SU-DHL-6 (cell line): ENCODE measurements around the gene UGT3A1.

ENCODE experiments used
- H2AFZ ChIP-seq: fragments of 200-600 bp; sonication (generic); 2 replicates; pipeline ENCODE4 v1.6.1; 2014; ENCODE audit warnings: low read depth, mild to moderate bottlenecking, moderate library complexity, mixed read lengths, antibody characterized with exemption, low read length; ENCODE audit not compliant: severe bottlenecking
- H3F3A ChIP-seq: fragments of 200-600 bp; shearing (Covaris generic); 2 replicates; pipeline ENCODE4 v1.6.0; 2016; ENCODE audit warnings: antibody characterized with exemption, mild to moderate bottlenecking; ENCODE audit not compliant: insufficient read depth
- H3K27ac ChIP-seq: fragments of 200-600 bp; sonication (generic); 2 replicates; pipeline ENCODE4 v1.5.1; 2016; ENCODE audit warnings: low read depth, mild to moderate bottlenecking, low read length, moderate library complexity, mixed read lengths
- H3K27me3 ChIP-seq: fragments of 200-600 bp; sonication (generic), shearing (Covaris generic); 2 replicates; pipeline ENCODE4 v1.6.0; 2014; ENCODE audit warnings: mild to moderate bottlenecking, low read length
- H3K36me3 ChIP-seq: fragments of 200-600 bp; sonication (generic); 2 replicates; pipeline ENCODE4 v1.6.1; 2014; ENCODE audit warnings: mild to moderate bottlenecking, low read length, mixed read lengths
- H3K4me2 ChIP-seq: fragments of 300-600, 200-600 bp; shearing (Covaris generic), sonication (generic); 2 replicates; pipeline ENCODE4 v1.6.0; 2014; ENCODE audit warnings: low read length, low read depth, mild to moderate bottlenecking; ENCODE audit not compliant: poor library complexity, severe bottlenecking
- H3K4me3 ChIP-seq: fragments of 200-600 bp; sonication (generic); 2 replicates; pipeline ENCODE4 v1.5.1; 2014; ENCODE audit warnings: antibody characterized with exemption, low read length, mild to moderate bottlenecking, mixed read lengths; ENCODE audit not compliant: insufficient read depth, poor library complexity, severe bottlenecking
- H3K79me2 ChIP-seq: fragments of 200-600 bp; sonication (generic); 2 replicates; pipeline ENCODE4 v1.6.1; 2014; ENCODE audit warnings: mild to moderate bottlenecking, low read length, moderate library complexity; ENCODE audit not compliant: insufficient read depth
- H3K9ac ChIP-seq: fragments of 200-600 bp; sonication (generic); 2 replicates; pipeline ENCODE4 v1.7.0; 2014; ENCODE audit warnings: mild to moderate bottlenecking, low read length
- H3K9me2 ChIP-seq: fragments of 200-600 bp; sonication (generic); replicated peaks from 2 replicates; pipeline ENCODE4 v1.6.1; 2014; ENCODE audit warnings: low read length; ENCODE audit not compliant: insufficient read depth
- H3K9me3 ChIP-seq: fragments of 200-600 bp; sonication (generic); 2 replicates; pipeline ENCODE4 v1.6.1; 2014; ENCODE audit warnings: low read length, mixed read lengths; ENCODE audit not compliant: insufficient read depth
- H4K20me1 ChIP-seq: fragments of 200-600 bp; sonication (generic); 2 replicates; pipeline ENCODE4 v1.6.1; 2014; ENCODE audit warnings: low read depth, mild to moderate bottlenecking, antibody characterized with exemption, low read length, moderate library complexity, mixed read lengths
- CTCF ChIP-seq: fragments of 200-600 bp; sonication (generic); IDR thresholded peaks from one replicate; pipeline ENCODE4 v1.5.1; 2017; ENCODE audit warnings: antibody characterized with exemption, mild to moderate bottlenecking, low read length, moderate library complexity; ENCODE audit not compliant: insufficient read depth, poor library complexity, severe bottlenecking
- EZH2phosphoT487 ChIP-seq: fragments of 200-600 bp; sonication (generic), shearing (Covaris generic); conservative IDR thresholded peaks from 2 replicates; pipeline ENCODE4 v1.6.1; 2018; ENCODE audit warnings: mild to moderate bottlenecking, antibody characterized with exemption, low read length, moderate library complexity, mixed read lengths

Gene UGT3A1

GRCh38 chr5:35996076-35996475 lies 4.9 kb upstream of the UGT3A1 start:
- Histone ChIP-seq H2AFZ (no peak overlapping the region), H3K4me2 (no peak overlapping the region), H3K4me3 (no peak overlapping the region), H3K27me3 (no peaks in the 10 kb centered on the region), H3K9me3 (no peaks in the 10 kb centered on the region), H3K9ac (no peak overlapping the region), H3F3A (no peaks in the 10 kb centered on the region), H3K9me2 (no peaks in the 10 kb centered on the region), H3K36me3 (no peaks in the 10 kb centered on the region), H3K79me2 (no peaks in the 10 kb centered on the region), H4K20me1 (no peaks in the 10 kb centered on the region), H3K27ac (no peak overlapping the region)
- no peak for TF ChIP-seq CTCF
- TF ChIP-seq EZH2phosphoT487, result no peak

- H3K27ac ChIP-seq, result no peak overlapping the region
- TF ChIP-seq EZH2phosphoT487 (no peak), CTCF (no peak)
- no peak overlapping the region for H2AFZ ChIP-seq
- H3K36me3 ChIP-seq, result no peaks in the 10 kb centered on the region
- H3K9ac ChIP-seq, result no peak overlapping the region
- no peaks in the 10 kb centered on the region for H3K27me3 ChIP-seq
- no peaks in the 10 kb centered on the region for H3F3A ChIP-seq
- H3K4me3 ChIP-seq, result no peak overlapping the region
- no peaks in the 10 kb centered on the region for H4K20me1 ChIP-seq
- H3K79me2 ChIP-seq, result no peaks in the 10 kb centered on the region
- H3K9me2 ChIP-seq, result no peaks in the 10 kb centered on the region
- H3K9me3 ChIP-seq, result no peaks in the 10 kb centered on the region
- no peak overlapping the region for H3K4me2 ChIP-seq
These were observed 670 bp downstream of the UGT3A1 start for GRCh38 chr5:35990520-35990919.

- TF ChIP-seq EZH2phosphoT487, result no peak
- TF ChIP-seq CTCF, result no peak
- Histone ChIP-seq H3K36me3 (no peaks in the 10 kb centered on the region), H3K9me2 (no peaks in the 10 kb centered on the region), H3F3A (no peaks in the 10 kb centered on the region), H3K79me2 (no peaks in the 10 kb centered on the region), H3K9me3 (no peaks in the 10 kb centered on the region), H2AFZ (no peak overlapping the region), H3K27ac (no peak overlapping the region), H4K20me1 (no peaks in the 10 kb centered on the region), H3K27me3 (no peaks in the 10 kb centered on the region), H3K4me3 (no peak overlapping the region), H3K9ac (no peak overlapping the region), H3K4me2 (no peak overlapping the region)
These were observed 2.7 kb downstream of the UGT3A1 start for GRCh38 chr5:35988529-35988928.

GRCh38 chr5:35987776-35988175 lies 3.4 kb downstream of the UGT3A1 start:
- no peaks in the 10 kb centered on the region for H4K20me1 ChIP-seq
- H3K4me3 ChIP-seq, result no peak overlapping the region
- no peak overlapping the region for H3K27ac ChIP-seq
- no peaks in the 10 kb centered on the region for H3K9me2 ChIP-seq
- no peaks in the 10 kb centered on the region for H3K79me2 ChIP-seq
- TF ChIP-seq EZH2phosphoT487 (no peak), CTCF (no peak)
- no peaks in the 10 kb centered on the region for H3F3A ChIP-seq
- H2AFZ ChIP-seq, result no peak overlapping the region
- no peaks in the 10 kb centered on the region for H3K36me3 ChIP-seq
- H3K9ac ChIP-seq, result no peak overlapping the region
- H3K27me3 ChIP-seq, result no peaks in the 10 kb centered on the region
- H3K4me2 ChIP-seq, result no peak overlapping the region
- H3K9me3 ChIP-seq, result 0 out of 2 replicates have a peak, but pooled peaks cover 3% of the 10 kb centered on the region
